ENCODE data around the gene RNASE1.

Gene RNASE1

GRCh38 chr14:20807304-20808161 is 4.9 kb upstream of the RNASE1 start:
- DNase-seq = no peak

DNA sequence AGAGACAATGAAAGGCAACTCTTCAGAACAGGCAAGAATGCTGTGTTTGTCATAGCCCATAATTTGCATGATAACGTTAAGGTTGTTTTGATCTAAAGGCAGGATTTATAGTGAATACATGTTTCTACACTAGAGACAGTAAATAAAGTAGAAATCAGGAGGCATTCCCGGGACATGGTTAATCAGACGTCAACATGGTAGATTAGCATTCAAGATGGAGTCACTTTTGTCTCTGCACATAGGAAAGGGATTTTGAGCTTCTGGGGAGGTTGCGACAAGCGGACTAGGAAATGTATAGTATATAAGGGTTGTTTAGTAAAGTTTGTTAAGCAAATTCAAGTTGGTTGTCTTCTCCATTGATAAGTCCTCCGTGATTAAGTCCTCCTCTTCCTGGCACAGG is 2.8 kb upstream of the RNASE1 start:
- DNase-seq = no peak

GRCh38 chr14:20803223-20803622 is 579 bp upstream of the RNASE1 start:
- no peak for DNase-seq

DNA sequence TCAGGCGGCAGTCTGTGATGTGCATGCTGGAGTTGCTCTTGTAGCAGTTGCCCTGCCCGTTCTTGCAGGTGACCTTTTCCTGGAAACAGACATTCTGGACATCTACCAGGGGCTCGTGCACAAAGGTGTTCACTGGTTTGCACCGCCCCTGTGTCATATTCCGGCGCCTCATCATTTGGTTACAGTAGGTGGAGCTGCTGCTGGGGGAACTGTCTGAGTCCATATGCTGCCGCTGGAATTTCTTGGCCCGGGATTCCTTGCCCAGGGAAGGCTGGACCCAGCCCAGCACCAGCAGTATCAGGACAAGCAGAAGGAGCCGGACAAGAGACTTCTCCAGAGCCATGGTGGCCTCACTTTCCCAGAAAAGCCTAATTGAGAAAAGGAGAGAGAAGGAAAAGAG is 918 bp downstream of the RNASE1 start:
- no peak for DNase-seq

DNA sequence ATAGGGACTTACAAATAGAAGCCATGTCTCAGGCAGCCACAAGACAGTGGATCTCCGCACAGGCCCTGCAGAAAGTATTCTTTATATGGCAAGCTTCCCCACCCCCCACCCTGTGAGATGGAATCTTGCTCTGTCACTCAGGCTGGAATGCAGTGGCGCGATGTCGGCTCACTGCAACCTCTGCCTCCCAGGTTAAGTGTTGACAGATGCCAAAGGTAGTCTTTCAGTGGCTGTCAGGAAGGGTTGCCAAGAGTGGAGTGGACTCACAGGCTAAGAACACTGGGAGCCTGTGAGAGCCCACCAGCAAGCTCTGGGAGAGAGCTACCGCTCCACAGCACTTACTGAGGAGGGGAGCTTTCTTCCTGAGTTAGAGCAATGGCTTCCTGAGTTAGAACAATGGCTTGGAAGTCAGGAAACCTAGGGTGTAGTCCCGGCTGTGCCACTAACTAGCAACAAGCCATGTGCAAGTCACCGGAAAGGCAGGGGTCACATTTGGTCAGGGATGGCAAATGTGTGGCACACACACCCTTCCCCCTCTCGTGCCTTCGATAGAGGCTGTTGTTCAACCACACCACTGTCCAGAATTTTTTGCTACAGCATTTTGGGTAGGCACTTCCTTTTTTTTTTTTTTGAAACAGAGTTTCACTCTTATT is 2.6 kb downstream of the RNASE1 start:
- peak in 1 of 2 donors; percentile 15 for DNase-seq

GRCh38 chr14:20799456-20799891 is 3.2 kb downstream of the RNASE1 start:
- DNase-seq = no peak

- no peak for DNase-seq
Observed at GRCh38 chr14:20798932-20799331, 3.7 kb downstream of the RNASE1 start.

DNA sequence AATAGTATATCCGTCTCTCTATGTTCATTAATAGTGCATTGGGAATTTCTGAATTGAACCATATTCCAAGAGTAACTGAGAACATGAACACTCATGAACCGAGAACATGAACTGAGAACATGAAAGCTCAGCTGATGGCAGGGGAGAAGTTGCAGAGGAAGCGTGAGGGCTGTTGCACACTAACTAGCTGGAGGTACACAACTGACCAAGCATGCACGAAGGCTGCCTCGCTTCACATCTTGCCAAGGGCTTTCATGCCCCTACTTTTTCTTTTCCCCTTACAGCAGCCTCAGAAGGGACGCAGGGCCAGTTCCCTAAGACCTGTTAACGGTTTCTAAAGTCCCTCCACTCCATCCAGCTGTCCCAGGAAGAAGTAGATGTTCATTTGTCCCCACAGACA is 4.3 kb downstream of the RNASE1 start:
- no peak for DNase-seq

DNA sequence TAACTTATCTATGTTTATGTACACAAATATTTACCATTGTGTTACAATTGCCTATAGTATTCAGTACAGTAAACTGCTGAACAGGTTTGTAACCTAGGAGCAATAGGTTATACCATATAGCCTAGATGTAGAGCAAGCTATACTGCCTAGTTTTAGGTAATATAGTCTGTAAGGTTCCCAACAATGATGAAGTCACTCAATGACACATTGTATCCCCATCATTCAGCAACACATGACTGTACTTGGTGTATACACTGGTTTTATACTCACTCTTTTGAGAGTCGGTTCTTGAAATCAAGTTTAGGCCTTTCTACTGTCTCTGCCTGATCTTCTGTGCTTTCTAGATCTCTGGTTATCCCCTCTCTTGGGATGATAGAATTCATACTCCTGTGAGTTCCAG is 5.5 kb downstream of the RNASE1 start:
- DNase-seq = no peak

GRCh38 chr14:20794644-20795369 is 7.8 kb downstream of the RNASE1 start:
- DNase-seq = no peak

DNA sequence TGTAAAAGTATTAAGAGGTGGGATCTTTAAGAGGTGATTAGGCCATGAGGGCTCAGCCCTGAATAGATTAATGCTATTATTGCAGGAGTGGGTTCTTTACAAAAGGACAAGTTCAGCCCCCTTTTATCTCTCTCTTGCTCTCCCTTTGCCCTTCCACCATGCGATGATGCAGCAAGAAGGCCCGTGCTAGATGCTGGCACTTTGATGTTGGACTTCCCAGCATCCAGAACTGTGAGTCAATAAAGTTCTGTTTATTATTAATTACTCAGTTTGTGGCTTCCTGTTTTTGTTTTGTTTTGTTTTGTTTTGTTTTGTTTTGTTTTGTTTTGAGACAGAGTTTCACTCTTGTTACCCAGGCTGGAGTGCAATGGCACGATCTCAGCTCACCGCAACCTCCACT is 10.1 kb downstream of the RNASE1 start:
- no peak for DNase-seq

DNA sequence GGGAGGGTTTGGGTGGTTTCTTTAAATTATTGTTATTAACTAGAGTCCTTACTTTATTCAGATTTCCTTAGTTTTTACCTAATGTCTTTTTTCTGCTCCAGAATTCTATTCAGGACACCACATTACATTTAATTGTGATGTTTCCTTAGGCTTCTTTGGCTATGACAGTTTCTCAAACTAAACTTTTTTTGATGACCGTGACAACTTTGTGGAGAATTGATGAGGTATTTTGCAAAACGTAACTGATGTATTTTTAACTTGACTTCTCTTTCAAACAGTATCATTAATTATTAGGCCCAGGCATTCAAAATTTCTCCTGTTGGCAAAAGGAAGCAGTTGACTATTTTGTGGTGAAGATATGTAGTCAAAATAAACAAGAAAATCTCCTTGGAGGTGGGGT is 11.0 kb downstream of the RNASE1 start:
- no peak for DNase-seq

DNA sequence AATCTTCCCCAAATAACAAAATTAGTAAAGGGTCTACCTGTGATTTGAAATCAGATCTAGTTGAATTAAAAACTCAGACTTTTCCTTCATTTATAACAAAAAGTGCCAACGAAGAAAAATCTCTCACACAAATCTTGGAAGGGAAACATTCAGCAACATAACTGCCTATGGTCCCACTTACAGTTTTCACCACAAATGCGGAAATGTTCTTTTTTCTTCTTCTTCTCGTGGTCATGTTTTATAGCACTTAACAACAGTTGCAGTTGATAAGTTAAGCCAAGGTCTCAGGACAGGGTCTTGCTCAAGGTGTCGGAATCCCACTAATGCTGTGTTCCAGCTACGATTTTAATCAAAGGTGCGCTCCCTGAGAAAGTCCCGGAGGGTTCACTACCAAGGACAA is 11.5 kb downstream of the RNASE1 start:
- DNase-seq = no peak

DNA sequence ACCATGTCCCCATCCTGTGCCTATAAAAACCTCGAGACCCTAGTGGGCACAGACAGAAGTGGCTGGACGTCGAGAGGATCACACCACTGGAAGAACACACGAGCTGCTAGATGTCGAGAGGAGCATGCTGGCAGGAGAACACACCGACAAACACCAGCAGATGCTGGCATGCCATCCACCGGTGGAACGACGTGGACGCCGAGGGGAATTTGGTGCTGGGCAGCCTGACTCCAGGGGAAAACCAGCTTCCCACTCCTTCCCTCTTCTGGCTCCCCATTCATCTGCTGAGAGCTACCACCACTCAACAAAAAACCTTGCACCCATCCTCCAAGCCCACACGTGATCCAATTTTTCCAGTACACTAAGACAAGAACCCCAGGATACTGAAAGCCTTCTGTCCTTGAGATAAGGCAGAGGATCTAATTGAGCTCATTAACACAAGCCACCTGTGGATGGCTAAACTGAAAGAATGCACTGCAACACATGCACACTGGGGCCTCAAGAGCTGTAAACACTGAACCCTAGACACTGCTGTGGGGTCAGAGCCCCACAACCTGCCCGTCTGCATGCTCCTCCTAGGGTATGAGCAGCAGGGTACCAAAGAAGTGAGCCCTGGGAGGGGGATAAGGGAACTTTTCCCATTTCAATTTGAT is 12.1 kb downstream of the RNASE1 start:
- DNase-seq = no peak

GRCh38 chr14:20789230-20789813 is 13.3 kb downstream of the RNASE1 start:
- DNase-seq = no peak

DNA sequence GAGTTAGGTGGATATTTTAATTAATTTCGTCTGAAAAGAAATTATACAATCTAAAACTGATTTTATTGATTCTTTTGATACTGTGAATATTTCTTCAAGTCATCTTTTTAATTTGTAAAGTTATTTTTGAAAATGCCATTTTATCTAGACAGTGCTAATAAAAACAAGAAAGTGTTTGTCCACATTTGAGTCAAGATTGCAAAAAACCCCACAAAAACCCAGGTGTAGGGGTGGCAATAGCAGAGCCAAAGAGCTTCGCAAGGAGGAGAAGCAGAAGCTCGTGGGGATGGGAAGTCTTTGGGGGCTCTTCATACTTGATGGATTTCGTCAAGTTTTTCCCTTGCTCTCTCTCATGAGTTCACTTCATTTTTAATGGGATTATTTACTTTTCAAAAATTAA is 15.6 kb downstream of the RNASE1 start:
- DNase-seq = no peak

DNA sequence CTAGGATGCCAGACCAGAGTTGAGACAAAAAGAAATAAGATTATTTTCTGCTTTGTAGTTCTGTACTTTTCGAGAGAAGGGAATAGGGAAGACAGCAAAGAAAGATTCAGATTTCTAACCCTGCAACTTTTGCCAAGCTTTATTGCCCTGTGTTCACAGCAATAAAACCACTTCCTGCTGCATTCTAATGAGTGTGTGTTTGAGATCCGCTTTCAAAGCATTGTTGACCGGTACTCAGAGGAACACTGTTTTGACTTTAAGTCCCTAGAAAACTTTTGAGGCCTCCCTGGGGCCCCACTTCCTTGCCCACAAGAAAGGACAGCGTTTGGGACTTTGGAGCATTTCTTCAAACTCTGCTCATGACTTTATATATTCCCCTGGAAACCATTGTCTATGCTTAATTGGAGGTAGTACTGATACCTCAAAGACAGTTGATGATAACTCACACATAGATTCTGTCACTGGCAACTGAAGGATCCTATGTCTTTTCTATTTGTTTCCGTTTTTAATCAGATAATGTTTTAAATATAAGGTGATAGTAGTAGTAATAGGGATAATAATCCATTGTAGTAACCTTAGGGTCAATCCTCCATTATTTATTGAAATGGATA is 20.3 kb downstream of the RNASE1 start:
- peak in 1 of 2 donors; percentile 45 for DNase-seq

GRCh38 chr14:20781803-20782202 is 20.8 kb downstream of the RNASE1 start:
- DNase-seq = no peak

DNA sequence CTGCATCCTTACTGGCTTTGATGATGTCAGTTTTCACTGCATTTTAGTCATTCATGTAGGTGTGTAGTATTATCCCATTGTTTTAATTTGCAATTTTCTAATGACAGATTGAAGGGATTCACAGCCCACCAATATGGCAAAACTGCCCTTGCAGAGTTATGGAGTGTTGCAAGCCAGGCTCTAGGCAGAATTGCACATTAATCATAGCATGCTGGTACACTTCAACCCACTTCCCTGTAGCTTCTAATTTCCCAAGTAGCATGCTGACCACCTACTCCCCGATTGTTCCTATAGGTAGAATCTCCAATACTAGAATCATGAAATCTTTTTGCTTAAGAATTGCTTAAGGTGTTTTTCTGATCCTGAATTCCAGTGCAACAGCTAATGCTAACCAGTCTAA is 26.7 kb downstream of the RNASE1 start:
- DNase-seq = no peak

GRCh38 chr14:20775043-20775442 is 27.6 kb downstream of the RNASE1 start:
- no peak for DNase-seq

GRCh38 chr14:20774258-20774824 is 28.3 kb downstream of the RNASE1 start:
- DNase-seq = no peak

DNA sequence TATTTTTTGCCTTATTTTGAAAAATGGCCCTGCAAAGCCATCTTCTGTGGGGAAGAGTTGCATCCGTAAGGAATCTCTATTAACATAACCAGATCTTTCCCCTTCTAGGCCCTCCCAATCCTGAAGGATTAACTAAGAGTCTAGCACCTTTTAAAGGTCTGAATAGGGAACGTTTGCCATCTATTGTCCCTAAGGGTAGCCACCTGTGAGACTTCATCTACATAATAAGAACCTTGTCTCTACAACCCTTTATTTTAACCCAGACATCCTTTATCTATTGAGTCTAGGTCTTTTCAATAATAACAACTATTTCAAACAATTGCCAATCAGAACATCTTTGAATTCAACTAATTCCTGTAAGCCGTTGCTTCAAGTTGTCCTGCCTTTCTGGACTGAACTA is 30.0 kb downstream of the RNASE1 start:
- DNase-seq = no peak

All from CD4-positive, alpha-beta T cell treated with Interferon alpha-2 for 1 hour (primary cell).